GM21390 (cell line): ENCODE results near the gene THSD4.

Experiments used
- ATAC-seq: cut with Tn5 transposase; IDR thresholded peaks from one replicate; pipeline ENCODE4 v1.9.1; 2021; ENCODE audit not compliant: unreplicated experiment

THSD4 gene

GRCh38 chr15:71565006-71565405 is 449.7 kb downstream of the THSD4 start:
- no peak for ATAC-seq

- no peak for ATAC-seq
Measured at GRCh38 chr15:71565631-71566160, 450.4 kb downstream of the THSD4 start.

- no peak for ATAC-seq
Measured at GRCh38 chr15:71566226-71566625, 451.0 kb downstream of the THSD4 start.

GRCh38 chr15:71567173-71567572 is 451.9 kb downstream of the THSD4 start:
- no peak for ATAC-seq

- no peak for ATAC-seq
Measured at GRCh38 chr15:71568227-71568626, 453.0 kb downstream of the THSD4 start.

- no peak for ATAC-seq
Measured at GRCh38 chr15:71570736-71571135, 455.5 kb downstream of the THSD4 start.

GRCh38 chr15:71571641-71572040 is 456.4 kb downstream of the THSD4 start:
- ATAC-seq: no peak

- ATAC-seq: no peak
Measured at GRCh38 chr15:71572452-71573053, 457.3 kb downstream of the THSD4 start.

- no peak for ATAC-seq
Measured at GRCh38 chr15:71573599-71573998, 458.3 kb downstream of the THSD4 start.

- no peak for ATAC-seq
Measured at GRCh38 chr15:71575474-71576045, 460.3 kb downstream of the THSD4 start.

GRCh38 chr15:71577071-71577470 is 461.8 kb downstream of the THSD4 start:
- no peak for ATAC-seq

GRCh38 chr15:71581398-71581930 is 466.2 kb downstream of the THSD4 start:
- ATAC-seq: no peak

GRCh38 chr15:71585159-71585558 is 469.9 kb downstream of the THSD4 start:
- no peak for ATAC-seq

GRCh38 chr15:71586463-71586862 is 471.2 kb downstream of the THSD4 start:
- no peak for ATAC-seq

GRCh38 chr15:71588746-71589145 is 473.5 kb downstream of the THSD4 start:
- no peak for ATAC-seq

GRCh38 chr15:71591057-71591456 is 475.8 kb downstream of the THSD4 start:
- ATAC-seq: no peak

- no peak for ATAC-seq
Measured at GRCh38 chr15:71592203-71592602, 476.9 kb downstream of the THSD4 start.

GRCh38 chr15:71595846-71596553 is 480.7 kb downstream of the THSD4 start:
- no peak for ATAC-seq

- no peak for ATAC-seq
Measured at GRCh38 chr15:71596672-71597071, 481.4 kb downstream of the THSD4 start.

GRCh38 chr15:71597126-71597525 is 481.9 kb downstream of the THSD4 start:
- ATAC-seq: no peak

- no peak for ATAC-seq
Measured at GRCh38 chr15:71597637-71598036, 482.4 kb downstream of the THSD4 start.

- no peak for ATAC-seq
Measured at GRCh38 chr15:71598741-71599140, 483.5 kb downstream of the THSD4 start.
